OCI-LY7 (cell line): ENCODE results near the gene VEPH1. TPM values are rescaled to one million over a fixed set of nuclear protein-coding genes. Genes with fewer than 3 reads are reported as not detected.

Experiments used
- BruUV-seq: library from RNA; stranded (reverse); fragments of 400-500 nt; replicated peaks from 2 replicates; lab custom pipeline; 2021; lab: Mats Ljungman, UMichigan
- CTCF ChIA-PET: fragments of 300-600 bp; sonication (Branson Sonifier 250); formaldehyde crosslinking; loops from one replicate; lab custom pipeline; 2022; ENCODE audit warnings: antibody characterized with exemption; ENCODE audit not compliant: unreplicated experiment; lab: Charles Lee
- POLR2A ChIA-PET: fragments of 300-600 bp; sonication (Branson Sonifier 250); formaldehyde crosslinking; loops from one replicate; lab custom pipeline; 2022; ENCODE audit warnings: antibody characterized with exemption; lab: Charles Lee
- DNase-seq: peaks from one replicate; pipeline ENCODE4 v3.0.0-alpha.2; 2015; ENCODE audit warnings: low spot score
- H2AFZ ChIP-seq: fragments of 200-600 bp; sonication (generic), shearing (Covaris generic); 2 replicates; pipeline ENCODE4 v1.6.1; 2014; ENCODE audit warnings: mild to moderate bottlenecking, antibody characterized with exemption, low read length, moderate library complexity
- H3K27ac ChIP-seq: fragments of 200-600 bp; sonication (generic); 2 replicates; pipeline ENCODE4 v1.5.1; 2014; ENCODE audit warnings: mixed run types, low read depth, mild to moderate bottlenecking, moderate library complexity, low read length, inconsistent platforms; ENCODE audit not compliant: poor library complexity, severe bottlenecking
- H3K36me3 ChIP-seq: fragments of 200-600 bp; sonication (generic); 2 replicates; pipeline ENCODE4 v1.6.1; 2014; ENCODE audit warnings: mild to moderate bottlenecking, antibody characterized with exemption, low read length, moderate library complexity, mixed read lengths; ENCODE audit not compliant: insufficient read depth
- H3K4me1 ChIP-seq: fragments of 200-600 bp; sonication (generic); 2 replicates; pipeline ENCODE4 v1.5.1; 2014; ENCODE audit warnings: mild to moderate bottlenecking, low read length; ENCODE audit not compliant: insufficient read depth, poor library complexity, severe bottlenecking
- H3K4me2 ChIP-seq: fragments of 200-600 bp; sonication (generic); 2 replicates; pipeline ENCODE4 v1.6.1; 2014; ENCODE audit warnings: mild to moderate bottlenecking, low read length
- H3K4me3 ChIP-seq: fragments of 200-600 bp; sonication (generic); 2 replicates; pipeline ENCODE4 v1.5.1; 2014; ENCODE audit warnings: mild to moderate bottlenecking, low read depth, low read length; ENCODE audit not compliant: poor library complexity, severe bottlenecking
- H3K79me2 ChIP-seq: fragments of 200-600 bp; sonication (generic); 2 replicates; pipeline ENCODE4 v1.6.1; 2016; ENCODE audit warnings: low read depth, mild to moderate bottlenecking, low read length, moderate library complexity, mixed read lengths; ENCODE audit not compliant: insufficient read depth
- H3K9me2 ChIP-seq: fragments of 200-600 bp; sonication (generic); 2 replicates; pipeline ENCODE4 v1.6.1; 2016; ENCODE audit warnings: mild to moderate bottlenecking, low read length, mixed read lengths; ENCODE audit not compliant: insufficient read depth
- H3K9me3 ChIP-seq: fragments of 200-600 bp; sonication (generic); 2 replicates; pipeline ENCODE4 v1.6.1; 2014; ENCODE audit warnings: mild to moderate bottlenecking, mixed run types, low read length, mixed read lengths
- H4K20me1 ChIP-seq: fragments of 200-600 bp; sonication (generic); 2 replicates; pipeline ENCODE4 v1.6.1; 2014; ENCODE audit warnings: mild to moderate bottlenecking, antibody characterized with exemption, low read length, moderate library complexity, mixed read lengths; ENCODE audit not compliant: insufficient read depth
- EZH2phosphoT487 ChIP-seq: fragments of 200-600 bp; sonication (generic); IDR thresholded peaks from 2 replicates; pipeline ENCODE4 v1.6.1; 2018; ENCODE audit warnings: low read depth, borderline replicate concordance, mild to moderate bottlenecking, mixed run types, antibody characterized with exemption, low read length, moderate library complexity, mixed read lengths
- intact Hi-C: fragments of 100-400 bp; cut with micrococcal nuclease; formaldehyde crosslinking; loops from one replicate; pipeline ENCODE4 v1.10.0; 2022; ENCODE audit not compliant: unreplicated experiment
- total RNA-seq, 2 experiments: library from RNA; depleted of rRNA in 1 of 2; stranded (reverse); fragments of >200 nt in 1 of 2; shearing (Covaris generic) in 1 of 2; gene quantifications; 2 replicates each; pipeline ENCODE4 v1.2.3, GENCODE V29; 2014 to 2022
- TF ChIP-seq, protein P1 (sequence below): fragments of 200-600 bp; sonication (generic); conservative IDR thresholded peaks from 2 replicates; pipeline ENCODE4 v1.5.1; 2014; ENCODE audit warnings: mild to moderate bottlenecking, antibody characterized with exemption, low read length, moderate library complexity, mixed read lengths

Gene VEPH1
- total RNA-seq, 2 experiments from 2014 or later = not detected

DNA sequence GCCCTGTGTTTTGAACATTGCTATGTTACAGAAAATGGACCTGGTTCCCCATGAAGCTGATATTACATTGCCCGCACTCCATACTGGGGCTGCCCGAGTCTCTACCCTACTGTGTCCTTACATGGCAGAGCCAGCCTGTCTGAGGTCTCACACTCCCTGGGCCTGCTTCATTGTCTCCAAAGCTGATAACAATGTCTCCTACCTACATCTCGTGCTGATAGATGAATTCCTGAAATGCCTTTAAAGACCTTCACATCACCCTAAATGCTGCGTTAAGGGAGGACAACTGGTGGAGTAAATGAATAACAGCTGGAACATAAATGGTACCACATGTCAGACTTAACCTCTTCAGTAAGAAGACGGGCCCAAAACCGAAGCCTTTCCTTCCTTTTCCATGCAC, 129.4 kb downstream of the VEPH1 start:
- no peaks in the 10 kb centered on the region for H3K9me3 ChIP-seq
- no peaks in the 10 kb centered on the region for H3K4me1 ChIP-seq
- ChIA-PET CTCF (no interaction called here), POLR2A (no interaction called here)
- H3K4me3 ChIP-seq = no peak overlapping the region
- BruUV-seq = no TSS peak
- H3K27ac ChIP-seq = no peak overlapping the region
- intact Hi-C loops = no loop called here
- H3K36me3 ChIP-seq = no peaks in the 10 kb centered on the region
- no peak for TF ChIP-seq EZH2phosphoT487
- TF ChIP-seq, protein P1, sequence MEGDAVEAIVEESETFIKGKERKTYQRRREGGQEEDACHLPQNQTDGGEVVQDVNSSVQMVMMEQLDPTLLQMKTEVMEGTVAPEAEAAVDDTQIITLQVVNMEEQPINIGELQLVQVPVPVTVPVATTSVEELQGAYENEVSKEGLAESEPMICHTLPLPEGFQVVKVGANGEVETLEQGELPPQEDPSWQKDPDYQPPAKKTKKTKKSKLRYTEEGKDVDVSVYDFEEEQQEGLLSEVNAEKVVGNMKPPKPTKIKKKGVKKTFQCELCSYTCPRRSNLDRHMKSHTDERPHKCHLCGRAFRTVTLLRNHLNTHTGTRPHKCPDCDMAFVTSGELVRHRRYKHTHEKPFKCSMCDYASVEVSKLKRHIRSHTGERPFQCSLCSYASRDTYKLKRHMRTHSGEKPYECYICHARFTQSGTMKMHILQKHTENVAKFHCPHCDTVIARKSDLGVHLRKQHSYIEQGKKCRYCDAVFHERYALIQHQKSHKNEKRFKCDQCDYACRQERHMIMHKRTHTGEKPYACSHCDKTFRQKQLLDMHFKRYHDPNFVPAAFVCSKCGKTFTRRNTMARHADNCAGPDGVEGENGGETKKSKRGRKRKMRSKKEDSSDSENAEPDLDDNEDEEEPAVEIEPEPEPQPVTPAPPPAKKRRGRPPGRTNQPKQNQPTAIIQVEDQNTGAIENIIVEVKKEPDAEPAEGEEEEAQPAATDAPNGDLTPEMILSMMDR = no peak
- H4K20me1 ChIP-seq = no peaks in the 10 kb centered on the region
- no peak overlapping the region for H3K4me2 ChIP-seq
- H3K9me2 ChIP-seq = no peaks in the 10 kb centered on the region
- no peak overlapping the region for H2AFZ ChIP-seq
- H3K79me2 ChIP-seq = no peaks in the 10 kb centered on the region
- no peak for DNase-seq

DNA sequence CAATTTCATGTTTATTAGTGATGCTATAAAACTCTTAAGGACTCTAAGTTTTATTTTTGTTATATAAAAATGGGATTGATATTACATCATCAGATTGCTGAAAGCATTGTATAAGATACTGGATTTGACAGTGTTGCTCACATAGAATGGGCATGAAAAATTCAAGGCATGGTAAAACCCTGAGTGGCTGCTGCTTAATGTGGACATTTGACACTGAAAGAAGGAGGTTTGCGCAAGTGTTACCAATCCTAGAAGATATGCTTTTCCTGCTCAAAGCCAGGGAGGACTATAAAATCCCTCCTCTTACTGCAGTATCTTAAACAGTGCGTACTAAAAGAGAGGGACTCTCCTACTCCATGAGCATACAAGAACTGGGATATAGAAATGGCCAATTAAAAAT, 132.3 kb downstream of the VEPH1 start:
- ChIA-PET POLR2A (no interaction called here), CTCF (no interaction called here)
- H3K9me3 ChIP-seq = no peaks in the 10 kb centered on the region
- TF ChIP-seq EZH2phosphoT487 = no peak
- TF ChIP-seq, protein P1 = no peak
- BruUV-seq = no TSS peak
- intact Hi-C loops = no loop called here
- H3K36me3 ChIP-seq = no peaks in the 10 kb centered on the region
- H2AFZ ChIP-seq = no peak overlapping the region
- DNase-seq = no peak
- H3K79me2 ChIP-seq = no peaks in the 10 kb centered on the region
- no peak overlapping the region for H3K4me2 ChIP-seq
- H4K20me1 ChIP-seq = no peaks in the 10 kb centered on the region
- no peaks in the 10 kb centered on the region for H3K4me1 ChIP-seq
- no peak overlapping the region for H3K27ac ChIP-seq
- H3K4me3 ChIP-seq = no peak overlapping the region
- H3K9me2 ChIP-seq = no peaks in the 10 kb centered on the region

DNA sequence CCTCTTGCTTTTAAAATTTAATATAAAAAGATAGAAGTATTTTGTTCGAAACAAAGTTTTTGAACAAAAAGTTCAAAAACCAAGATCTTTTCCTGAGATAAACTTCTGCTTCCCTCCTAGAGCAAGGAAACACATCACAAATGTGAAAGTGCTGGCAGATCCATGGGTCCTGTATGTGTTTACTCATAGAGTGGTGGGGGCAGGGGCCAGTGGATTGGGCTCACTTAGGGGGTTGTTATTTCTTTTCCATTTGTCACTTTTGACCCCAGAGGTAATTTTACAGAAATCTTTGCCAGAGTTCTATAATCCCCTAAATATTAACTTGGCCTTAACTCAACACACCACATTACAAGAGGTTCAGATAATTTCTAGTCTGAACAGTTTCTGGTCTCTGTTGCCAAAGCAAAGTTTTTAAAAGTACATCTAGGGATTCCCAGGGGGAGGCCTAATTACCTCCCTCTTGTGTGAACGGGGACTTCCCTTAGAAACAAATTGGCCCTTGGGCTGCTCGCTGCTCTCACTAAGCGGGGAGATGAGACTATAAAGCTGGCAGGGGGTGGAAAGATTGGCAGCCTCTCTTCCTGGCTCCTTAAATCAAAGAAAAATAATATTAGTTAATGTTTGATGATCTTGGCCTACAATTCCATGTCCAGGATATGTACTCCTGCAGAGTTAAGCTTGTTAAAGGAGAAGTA, 133.3 kb downstream of the VEPH1 start:
- Histone ChIP-seq H3K9me2 (no peaks in the 10 kb centered on the region), H4K20me1 (no peaks in the 10 kb centered on the region), H3K9me3 (no peaks in the 10 kb centered on the region), H3K79me2 (no peaks in the 10 kb centered on the region), H3K4me3 (no peak overlapping the region), H3K36me3 (no peaks in the 10 kb centered on the region), H2AFZ (no peak overlapping the region), H3K27ac (no peak overlapping the region), H3K4me1 (no peaks in the 10 kb centered on the region), H3K4me2 (no peak overlapping the region)
- BruUV-seq = no TSS peak
- ChIA-PET POLR2A (no interaction called here), CTCF (no interaction called here)
- intact Hi-C loops = no loop called here
- TF ChIP-seq EZH2phosphoT487 = no peak
- TF ChIP-seq, protein P1 = no peak
- no peak for DNase-seq
